KOPT-K1 (cell line): Measurements from ENCODE around the gene OR52E5.

Source experiments
- H3K27ac ChIP-seq: fragments of 200-600 bp; sonication (generic); 2 replicates; pipeline ENCODE4 v1.5.1; 2016; ENCODE audit warnings: antibody characterized with exemption, mild to moderate bottlenecking, low read depth, low read length; ENCODE audit not compliant: poor library complexity, severe bottlenecking
- H3K36me3 ChIP-seq: fragments of 200-600 bp; sonication (generic); 2 replicates; pipeline ENCODE4 v1.5.1; 2017; ENCODE audit warnings: antibody characterized with exemption, mild to moderate bottlenecking, low read length, moderate library complexity; ENCODE audit not compliant: insufficient read depth
- H3K9me3 ChIP-seq: fragments of 200-600 bp; sonication (generic); 2 replicates; pipeline ENCODE4 v1.5.1; 2017; ENCODE audit warnings: antibody characterized with exemption, low read length, mild to moderate bottlenecking; ENCODE audit not compliant: insufficient read depth, poor library complexity, severe bottlenecking

OR52E5 gene

DNA sequence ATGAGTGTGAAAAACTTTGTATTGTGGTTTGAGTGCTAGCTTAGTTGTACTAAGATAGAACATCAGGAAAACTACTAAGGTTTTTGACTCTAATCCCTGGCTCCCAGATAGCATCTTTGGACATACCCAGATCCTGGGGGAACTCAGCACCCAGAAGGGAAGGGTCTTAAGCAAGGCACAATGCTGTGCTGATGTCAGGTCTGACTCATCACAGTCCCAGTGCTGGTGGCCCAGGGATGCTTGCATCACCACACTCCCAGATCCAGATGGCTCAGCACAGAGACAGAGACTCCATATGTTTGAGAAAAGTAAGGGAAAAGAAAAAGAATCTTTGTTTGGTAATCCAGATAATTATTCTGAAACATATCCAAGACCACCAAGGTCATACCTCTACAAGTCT lies 30.8 kb downstream of the OR52E5 start:
- Histone ChIP-seq H3K27ac (no peak overlapping the region), H3K9me3 (no peaks in the 10 kb centered on the region), H3K36me3 (no peaks in the 10 kb centered on the region)

- H3K27ac ChIP-seq, result no peak overlapping the region
- H3K9me3 ChIP-seq, result peaks cover 5% of the 10 kb centered on the region
- H3K36me3 ChIP-seq, result no peaks in the 10 kb centered on the region
Measured at GRCh38 chr11:5928271-5928670, 35.3 kb downstream of the OR52E5 start.

- Histone ChIP-seq H3K9me3 (peaks cover 5% of the 10 kb centered on the region), H3K36me3 (no peaks in the 10 kb centered on the region), H3K27ac (no peak overlapping the region)
Measured at GRCh38 chr11:5928811-5929210, 35.8 kb downstream of the OR52E5 start.

GRCh38 chr11:5929571-5930368 lies 36.8 kb downstream of the OR52E5 start:
- Histone ChIP-seq H3K27ac (no peak overlapping the region), H3K36me3 (no peaks in the 10 kb centered on the region), H3K9me3 (peaks cover 5% of the 10 kb centered on the region)

- no peaks in the 10 kb centered on the region for H3K36me3 ChIP-seq
- H3K9me3 ChIP-seq, result peaks cover 5% of the 10 kb centered on the region
- no peak overlapping the region for H3K27ac ChIP-seq
Measured at GRCh38 chr11:5930614-5931013, 37.6 kb downstream of the OR52E5 start.

DNA sequence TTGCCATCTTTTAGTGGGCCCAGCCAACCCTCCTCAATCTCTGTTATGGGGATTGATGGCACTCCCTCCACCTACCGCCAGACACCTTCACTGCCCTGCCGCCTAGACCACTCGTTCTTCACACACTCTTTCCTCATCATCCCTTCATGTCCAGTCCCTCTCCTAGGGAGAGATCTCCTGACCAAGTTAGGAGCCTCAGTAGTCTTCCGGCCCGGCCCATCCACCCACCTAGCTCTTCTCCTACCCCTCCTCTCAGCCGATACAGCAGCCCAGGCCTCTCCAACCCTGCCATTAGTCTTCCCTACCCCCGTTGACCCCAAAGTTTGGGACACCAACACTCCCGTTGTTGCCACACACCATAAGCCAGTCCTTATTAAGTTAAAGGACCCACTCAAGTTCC lies 38.1 kb downstream of the OR52E5 start:
- Histone ChIP-seq H3K36me3 (no peaks in the 10 kb centered on the region), H3K9me3 (peaks cover 5% of the 10 kb centered on the region), H3K27ac (no peak overlapping the region)

DNA sequence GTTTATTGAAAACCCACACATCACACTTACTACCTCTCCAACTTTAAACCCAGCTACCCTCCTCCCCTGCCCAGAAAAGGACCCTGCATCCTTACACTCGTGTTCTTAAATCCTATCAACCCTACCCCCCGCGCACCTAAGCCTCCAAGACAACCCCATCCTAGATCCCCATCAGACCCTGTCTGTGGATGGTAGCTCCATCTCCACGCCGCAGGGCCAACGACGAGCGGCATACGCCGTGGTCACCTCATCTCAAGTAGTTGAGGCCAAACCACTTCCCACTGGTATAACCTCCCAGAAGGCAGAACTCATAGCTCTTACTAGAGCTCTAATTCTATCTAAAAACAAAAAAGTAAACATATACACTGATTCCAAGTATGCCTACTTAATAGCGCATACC lies 39.7 kb downstream of the OR52E5 start:
- no peak overlapping the region for H3K27ac ChIP-seq
- H3K36me3 ChIP-seq, result no peaks in the 10 kb centered on the region
- peaks cover 5% of the 10 kb centered on the region for H3K9me3 ChIP-seq

GRCh38 chr11:5933116-5933515 lies 40.1 kb downstream of the OR52E5 start:
- H3K36me3 ChIP-seq, result no peaks in the 10 kb centered on the region
- H3K9me3 ChIP-seq, result peaks cover 5% of the 10 kb centered on the region
- H3K27ac ChIP-seq, result no peak overlapping the region

DNA sequence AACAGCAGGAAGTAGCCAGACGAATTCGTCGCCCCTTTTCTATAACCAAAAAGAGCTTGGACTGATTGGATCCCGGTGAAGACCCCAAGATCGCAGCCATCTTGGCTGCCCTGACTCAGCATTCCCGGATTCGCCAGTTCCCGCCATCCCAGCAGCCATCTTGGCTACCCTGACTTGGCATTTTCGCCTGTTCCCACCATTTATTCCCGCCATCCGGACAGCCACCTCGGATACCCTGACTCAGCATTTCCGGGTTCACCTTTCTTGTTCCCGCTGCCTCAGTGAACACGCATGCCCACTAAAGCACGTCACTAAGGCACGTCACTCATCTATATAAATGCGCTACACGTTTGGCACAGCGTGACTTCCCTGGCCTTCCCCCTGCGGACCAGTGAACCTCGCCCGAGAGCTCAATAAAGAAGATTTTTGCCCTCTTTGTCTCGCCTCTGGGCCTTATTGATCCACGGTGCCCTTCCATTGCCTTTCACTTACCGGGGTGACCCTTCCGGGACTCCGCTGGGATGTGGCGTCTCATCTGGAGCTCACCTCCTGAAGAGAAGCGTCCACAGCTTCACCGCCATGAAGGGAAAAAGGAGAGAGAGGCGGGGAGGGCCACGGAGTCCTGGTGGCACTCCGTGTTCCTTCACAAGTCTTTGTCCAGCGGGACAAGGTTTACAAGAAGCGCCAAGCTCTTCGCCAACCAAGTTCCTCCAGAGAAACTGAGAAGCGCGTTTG lies 45.0 kb downstream of the OR52E5 start:
- H3K36me3 ChIP-seq, result no peaks in the 10 kb centered on the region
- no peaks in the 10 kb centered on the region for H3K9me3 ChIP-seq
- H3K27ac ChIP-seq, result no peak overlapping the region

GRCh38 chr11:5938603-5938965 lies 45.6 kb downstream of the OR52E5 start:
- H3K9me3 ChIP-seq, result no peaks in the 10 kb centered on the region
- H3K27ac ChIP-seq, result no peak overlapping the region
- H3K36me3 ChIP-seq, result no peaks in the 10 kb centered on the region

DNA sequence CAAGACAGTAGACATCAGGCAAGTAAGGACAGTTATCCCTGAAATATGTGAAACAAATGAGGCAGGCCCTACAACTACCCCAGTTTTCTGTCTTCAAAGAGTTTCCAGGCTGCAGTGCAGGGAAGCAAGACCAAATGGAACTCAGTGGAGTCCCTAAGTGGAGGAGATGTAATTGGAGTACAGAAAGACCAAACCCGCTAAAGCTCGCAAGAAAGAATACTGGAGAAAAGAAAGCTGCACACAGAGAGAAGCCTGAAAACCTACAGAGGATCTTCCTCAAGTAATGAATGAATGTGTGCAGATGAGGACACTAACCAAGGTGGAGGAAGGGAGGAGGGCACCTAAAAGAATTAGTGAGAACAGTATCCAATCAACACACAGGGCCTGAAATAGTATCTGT lies 47.7 kb downstream of the OR52E5 start:
- H3K9me3 ChIP-seq, result no peaks in the 10 kb centered on the region
- H3K36me3 ChIP-seq, result no peaks in the 10 kb centered on the region
- H3K27ac ChIP-seq, result no peak overlapping the region

DNA sequence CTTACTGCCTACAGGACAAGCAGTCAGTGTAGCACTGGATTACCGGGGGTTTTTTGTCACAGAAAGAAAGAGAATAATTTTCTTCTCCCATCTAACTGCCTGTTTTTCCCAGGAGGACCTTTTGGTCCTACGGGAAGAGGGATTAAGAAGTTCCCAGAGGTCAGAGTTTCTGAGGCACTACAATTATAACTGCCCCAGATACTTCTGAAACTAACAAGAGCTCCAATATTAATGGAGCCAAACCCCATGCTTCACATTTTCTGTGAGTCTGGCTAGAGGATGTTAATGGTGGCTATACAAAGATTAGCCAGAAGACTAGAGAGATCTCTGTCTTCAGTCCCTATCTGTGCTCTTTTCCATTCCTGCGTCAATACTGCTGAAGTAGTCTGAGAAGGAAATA lies 48.9 kb downstream of the OR52E5 start, which contains the start of gene OR56A3:
TSS of gene OR56A3 (plus strand) at position 301 of the 400 bp plus-strand sequence. CDS start 5,096 bp downstream, outside the sequence.
- Histone ChIP-seq H3K9me3 (no peaks in the 10 kb centered on the region), H3K36me3 (no peaks in the 10 kb centered on the region), H3K27ac (no peak within 1 kb of the TSS)
